HT1080 (cell line): Measurements from ENCODE around the gene SUCLA2. TPM values are rescaled to one million over a fixed set of nuclear protein-coding genes. Genes with fewer than 3 reads are reported as not detected.
"Not testable (repeated sequence)": the region's sequence is repeated elsewhere in the genome, so short reads cannot be mapped to it uniquely, and the experiment has no call there.

Source experiments
- DNase-seq: peaks from one replicate; pipeline ENCODE4 v3.0.0-alpha.2; 2015; ENCODE audit warnings: low read depth
- polyA plus RNA-seq, 2 experiments: library from polyadenylated mRNA; depleted of rRNA; stranded (reverse); fragments of >200 nt; gene quantifications; 2 replicates each; pipeline ENCODE4 v1.2.3, GENCODE V29; 2015
- total RNA-seq: library from RNA; depleted of rRNA; stranded (reverse); fragments of >200 nt; shearing (Covaris generic); gene quantifications from 2 replicates; pipeline ENCODE4 v1.2.3, GENCODE V29; 2014; rRNA removed

Gene SUCLA2
- 37.3 and 44.8 TPM in 2 replicates for total RNA-seq
- 43.5 and 47.2 TPM in 2 replicates for polyA plus RNA-seq (2015; cell fraction: cytosol; rRNA removed)
- polyA plus RNA-seq (2015; cell fraction: nucleus; rRNA removed), result 41.7 and 43.5 TPM in 2 replicates

DNA sequence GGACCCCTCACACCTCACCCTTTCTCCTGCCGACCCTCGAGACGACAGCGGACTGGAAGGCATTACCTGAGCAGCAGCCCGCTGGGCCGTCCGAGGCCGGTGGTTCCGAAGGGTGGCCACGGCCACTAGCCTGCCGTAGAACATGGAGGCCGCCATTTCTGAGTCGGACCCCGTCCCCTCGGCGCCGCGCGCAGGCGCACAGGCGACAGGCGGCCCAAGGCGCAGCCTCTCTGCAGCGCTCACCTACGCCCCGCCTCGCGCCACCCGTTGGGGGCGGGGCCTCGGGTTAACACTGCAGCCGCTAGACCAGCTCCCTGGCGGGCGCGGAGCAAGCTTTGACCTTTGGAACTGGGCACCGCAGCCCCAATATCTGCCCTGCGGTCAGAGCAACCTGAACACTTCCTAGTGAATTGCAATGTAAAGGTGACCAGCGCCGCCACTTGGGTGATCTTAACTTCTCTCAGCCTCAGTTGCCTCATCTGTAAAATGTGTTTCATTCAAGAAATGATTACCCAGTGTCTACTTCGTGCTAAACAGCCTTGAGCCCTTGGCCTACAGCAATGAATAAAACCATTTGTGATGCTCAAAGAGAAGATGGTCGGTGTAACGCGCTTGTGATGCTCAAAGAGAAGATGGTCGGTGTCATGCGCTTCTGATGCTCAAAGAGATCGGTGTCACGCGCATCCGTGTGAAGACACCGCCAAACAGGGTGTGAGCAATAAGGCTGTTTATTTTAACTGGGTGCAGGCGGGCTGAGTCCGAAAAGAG lies at the start of gene SUCLA2:
TSS of gene SUCLA2 (minus strand) at position 160 of the 768 bp plus-strand sequence. CDS start at position 156, 4 bp downstream.
- DNase-seq, result peak; percentile 85

DNA sequence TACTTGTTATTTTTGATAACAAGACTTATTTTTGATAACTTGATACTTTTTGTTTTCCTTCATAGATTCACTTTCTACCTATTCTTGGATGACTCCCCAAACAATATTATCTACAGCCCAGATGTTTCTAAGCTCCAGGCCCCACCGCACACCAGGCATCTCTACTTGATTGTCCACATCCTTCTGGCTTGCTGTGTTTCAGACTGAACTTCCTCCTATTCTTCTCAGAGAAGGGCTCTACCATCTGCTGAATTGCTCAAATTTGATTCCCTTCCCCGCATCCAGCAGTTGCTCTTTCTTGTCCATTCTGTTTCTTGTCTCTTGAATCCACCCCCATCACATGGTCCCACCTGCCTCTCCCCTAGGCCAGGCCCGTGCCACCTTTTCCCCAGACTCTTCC lies 49.5 kb upstream of the SUCLA2 start:
- DNase-seq, result no peak

DNA sequence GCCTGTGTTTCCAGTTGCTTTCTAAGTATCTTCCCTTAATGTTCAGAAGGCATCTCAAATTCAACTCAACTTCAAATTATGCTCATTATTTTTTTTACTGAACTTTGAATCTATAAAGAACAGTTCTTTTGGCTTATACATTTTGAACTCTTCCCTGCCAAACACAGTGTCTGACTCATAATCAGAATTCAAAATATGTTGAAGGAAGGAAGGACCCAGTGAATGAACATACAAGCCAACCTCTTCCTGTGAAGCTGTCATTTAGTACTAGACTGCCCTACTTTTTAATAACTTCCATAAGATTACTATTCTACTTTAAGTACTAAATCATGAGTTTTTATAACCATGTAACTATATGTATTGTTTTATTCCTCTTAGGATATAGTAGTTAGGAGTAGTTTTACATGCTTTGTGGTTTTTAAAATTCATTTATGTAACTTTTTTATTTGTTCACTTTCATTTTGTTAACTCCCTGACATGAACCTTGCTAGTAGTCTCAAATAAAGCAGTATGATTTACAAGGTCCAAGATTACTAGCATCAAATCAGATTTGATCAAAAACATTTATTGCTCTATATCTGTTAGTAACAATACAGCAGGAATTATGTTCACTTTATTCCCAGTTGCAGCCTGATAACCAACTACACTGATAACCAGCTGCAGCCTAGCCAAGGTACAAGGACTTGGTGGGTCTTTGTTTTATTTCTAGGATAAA lies 42.9 kb upstream of the SUCLA2 start:
- DNase-seq, result peak; percentile 46

DNA sequence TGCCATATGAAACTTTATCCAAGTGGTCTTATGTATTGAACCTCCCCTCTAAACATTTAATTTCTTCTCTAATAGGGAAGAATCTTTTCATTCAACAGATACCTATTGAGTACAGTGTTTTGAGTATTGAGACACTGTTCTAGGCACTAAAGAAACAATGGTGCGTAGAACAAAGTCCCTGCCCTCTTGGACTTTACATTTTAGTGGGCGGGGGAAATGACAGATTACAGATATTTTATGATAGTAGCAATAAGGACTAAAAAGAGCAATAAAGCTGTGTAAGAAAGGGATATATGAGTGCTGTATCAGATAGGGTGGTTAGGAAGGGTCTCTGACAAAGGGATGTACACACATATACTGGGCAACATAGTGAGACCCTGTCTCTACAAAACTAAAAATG lies 41.8 kb upstream of the SUCLA2 start:
- no peak for DNase-seq

DNA sequence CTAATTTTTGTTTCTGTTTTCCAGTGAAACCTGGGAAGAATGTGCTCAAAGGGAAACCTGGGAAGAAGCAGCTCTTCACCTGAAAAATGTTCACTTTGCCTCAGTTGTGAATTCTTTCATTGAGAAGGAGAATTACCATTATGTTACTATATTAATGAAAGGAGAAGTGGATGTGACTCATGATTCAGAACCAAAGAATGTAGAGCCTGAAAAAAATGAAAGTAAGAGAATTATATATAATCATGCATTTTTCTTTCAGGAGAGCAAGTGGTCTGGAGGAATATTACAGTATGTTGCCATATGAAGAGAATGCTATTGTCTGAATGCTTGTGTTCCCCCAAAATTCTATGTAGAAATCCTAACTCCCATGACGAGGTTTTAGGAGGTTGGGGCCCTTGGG lies 39.8 kb upstream of the SUCLA2 start:
- peak; percentile 10 for DNase-seq

DNA sequence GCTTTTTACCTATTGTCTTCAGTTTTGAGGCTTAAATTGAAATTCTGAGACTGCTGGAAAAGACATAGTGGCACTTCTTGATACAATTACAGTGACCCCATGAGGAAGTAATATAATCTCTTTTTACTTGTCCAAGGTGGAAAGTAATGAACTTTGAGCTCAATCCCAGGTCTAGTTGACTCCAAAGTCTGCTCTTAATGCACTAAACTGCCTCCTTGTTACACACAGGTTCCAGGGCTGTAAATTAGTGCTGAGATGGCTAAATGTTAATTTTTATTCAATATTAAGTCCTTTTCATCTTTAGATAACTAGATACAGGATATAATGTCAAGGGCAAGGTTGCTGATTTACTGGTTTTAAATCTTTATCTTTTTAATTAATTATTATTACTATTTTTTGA lies 39.0 kb upstream of the SUCLA2 start:
- no peak for DNase-seq

DNA sequence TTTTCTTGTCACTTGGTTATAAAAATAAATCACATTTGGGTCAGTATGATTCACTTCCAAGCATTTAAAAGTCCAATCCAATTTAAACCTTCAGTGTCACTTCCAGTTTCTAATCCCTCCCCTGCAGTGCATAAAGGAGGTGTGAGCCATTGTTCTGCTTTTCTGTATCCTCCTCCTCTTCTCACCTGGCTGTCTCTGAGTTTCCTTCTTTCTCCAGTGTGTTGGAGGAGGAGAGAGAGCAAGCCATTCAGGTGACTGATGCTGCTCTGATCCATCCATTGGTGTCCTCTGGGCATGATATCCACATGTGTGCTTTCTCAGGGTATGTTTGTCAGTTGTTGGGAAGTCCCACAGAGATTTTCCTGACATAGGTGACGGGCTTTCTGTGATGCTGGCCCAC lies 37.7 kb upstream of the SUCLA2 start:
- peak; percentile 4 for DNase-seq

DNA sequence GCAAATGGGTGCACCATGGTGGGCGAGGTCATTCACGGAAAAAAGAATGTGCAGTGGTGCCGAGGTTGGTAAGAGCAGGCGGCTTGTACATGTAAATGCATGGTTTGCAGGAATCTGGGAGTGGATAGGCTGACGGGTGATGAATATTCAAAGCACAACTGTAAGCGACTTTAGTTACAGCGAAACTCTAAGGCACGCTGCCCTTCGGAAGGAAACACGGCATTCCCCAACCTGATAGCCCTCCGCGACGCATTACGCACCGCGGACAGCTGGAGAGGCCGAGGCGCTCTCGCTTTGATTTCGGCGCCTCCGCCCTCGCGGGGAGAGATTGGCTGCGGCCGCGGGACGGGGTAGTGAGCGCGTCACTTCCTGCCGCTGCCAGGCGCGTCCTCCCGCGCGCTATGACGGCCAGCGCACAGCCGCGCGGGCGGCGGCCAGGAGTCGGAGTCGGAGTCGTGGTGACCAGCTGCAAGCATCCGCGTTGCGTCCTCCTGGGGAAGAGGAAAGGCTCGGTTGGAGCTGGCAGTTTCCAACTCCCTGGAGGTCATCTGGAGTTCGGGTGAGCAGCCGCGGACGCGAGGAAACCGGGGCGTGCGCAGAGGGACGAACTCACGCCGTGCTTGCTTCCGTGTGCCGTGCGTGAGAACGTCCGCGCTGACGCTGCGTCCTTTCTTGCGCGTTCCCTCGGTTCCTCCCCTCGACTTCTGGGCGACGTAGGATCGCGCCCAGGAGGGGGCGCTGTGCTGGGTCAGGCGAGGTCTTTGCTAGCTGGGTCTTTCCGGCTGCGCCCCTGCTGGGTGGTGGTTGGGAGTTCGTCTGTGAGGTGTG lies 36.5 kb upstream of the SUCLA2 start, which contains the start of gene NUDT15:
TSS of gene NUDT15 (plus strand) at position 381 of the 828 bp plus-strand sequence. CDS start at position 402, 21 bp downstream.
- DNase-seq, result peak; percentile 96

DNA sequence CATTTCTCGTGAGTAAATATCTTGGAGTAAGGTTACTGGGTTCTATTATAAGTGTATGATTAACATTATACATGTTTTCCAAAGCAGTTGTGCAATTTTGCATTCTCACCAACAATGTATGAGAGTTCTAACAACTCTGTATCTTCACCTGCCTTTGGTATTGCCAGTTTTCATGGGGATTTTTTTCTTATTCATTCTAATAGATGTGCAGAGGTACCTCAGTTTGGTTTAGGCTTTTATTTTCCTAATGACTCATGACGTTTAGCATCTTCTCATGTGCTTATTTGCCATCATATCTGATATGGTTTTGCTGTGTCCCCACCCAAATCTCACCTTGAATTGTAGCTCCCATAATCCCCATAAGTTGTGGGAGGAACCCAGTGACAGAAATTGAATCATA lies 28.8 kb upstream of the SUCLA2 start:
- DNase-seq, result no peak

DNA sequence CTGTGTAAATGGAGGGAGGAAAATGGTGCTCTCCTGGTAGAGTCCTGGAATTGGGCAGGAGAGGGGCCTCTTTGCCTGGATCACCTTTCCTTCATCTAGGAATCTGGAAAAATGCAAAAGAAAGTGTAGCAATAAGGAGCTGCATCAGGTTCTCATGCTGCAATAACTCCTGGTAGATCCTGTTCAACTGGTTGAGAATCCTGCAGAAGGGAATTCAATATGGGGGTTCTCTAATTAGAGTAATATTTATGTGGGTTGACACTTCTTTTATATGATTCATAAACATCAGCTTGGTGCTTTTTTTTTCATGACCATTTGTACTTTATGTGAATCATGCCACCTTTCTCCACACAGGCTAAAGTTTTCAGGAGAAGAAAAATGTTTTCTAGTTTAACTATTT lies 27.0 kb upstream of the SUCLA2 start:
- DNase-seq, result no peak

DNA sequence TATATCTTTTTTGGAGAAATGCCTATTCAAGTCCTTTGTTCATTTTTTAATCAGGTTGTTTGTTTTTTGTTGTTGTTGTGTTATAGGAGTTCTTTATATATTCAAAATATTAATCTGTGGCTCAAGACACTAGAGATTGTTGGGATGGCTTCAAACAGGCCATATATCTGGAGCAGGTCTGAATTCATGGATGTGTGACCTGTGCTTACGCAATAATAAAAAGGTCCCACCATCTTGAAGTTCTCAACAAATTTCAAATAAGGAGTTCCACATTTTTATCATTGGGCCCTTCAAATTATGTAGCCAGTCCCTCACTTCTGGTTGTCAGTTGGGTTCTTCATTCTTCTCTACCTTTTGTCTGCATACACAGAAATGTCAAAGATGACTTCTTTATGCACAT lies 18.7 kb upstream of the SUCLA2 start:
- DNase-seq, result no peak

DNA sequence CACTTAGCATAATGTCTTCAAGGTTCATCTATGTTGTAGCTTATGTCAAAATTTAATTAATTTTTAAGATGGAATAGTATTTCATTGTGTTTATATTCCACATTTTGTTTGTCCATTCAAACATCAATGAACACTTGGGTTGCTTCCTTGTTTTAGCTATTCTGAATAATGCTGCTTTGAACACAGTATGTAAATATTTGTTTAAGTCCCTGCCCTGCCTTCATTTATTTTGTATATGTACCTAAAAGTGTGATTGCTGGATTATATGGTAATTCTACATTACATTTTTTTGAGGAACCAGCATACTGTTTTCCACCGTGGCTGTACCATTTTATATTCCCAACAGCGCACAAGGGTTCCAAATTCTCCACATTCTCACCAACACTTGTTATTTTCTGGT lies 17.6 kb upstream of the SUCLA2 start:
- no peak for DNase-seq

DNA sequence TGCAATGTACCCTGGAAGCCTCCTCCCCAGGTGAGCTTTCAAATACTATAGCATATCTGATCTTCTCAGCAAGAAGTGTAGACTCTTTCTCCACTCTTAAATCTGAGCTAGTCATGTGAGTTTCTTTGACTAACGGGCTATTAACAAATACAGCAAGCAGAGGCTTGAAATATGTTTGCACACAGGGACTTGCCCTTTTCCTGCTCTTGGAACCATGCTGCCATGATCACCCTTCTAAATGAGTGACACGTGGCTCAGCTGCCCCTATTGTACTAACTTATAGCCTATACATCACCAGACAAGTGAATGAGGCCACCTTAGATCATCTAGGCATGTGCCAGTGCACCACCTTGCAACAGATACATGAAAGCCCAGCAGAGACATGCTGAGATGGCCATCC lies 13.3 kb upstream of the SUCLA2 start:
- no peak for DNase-seq

DNA sequence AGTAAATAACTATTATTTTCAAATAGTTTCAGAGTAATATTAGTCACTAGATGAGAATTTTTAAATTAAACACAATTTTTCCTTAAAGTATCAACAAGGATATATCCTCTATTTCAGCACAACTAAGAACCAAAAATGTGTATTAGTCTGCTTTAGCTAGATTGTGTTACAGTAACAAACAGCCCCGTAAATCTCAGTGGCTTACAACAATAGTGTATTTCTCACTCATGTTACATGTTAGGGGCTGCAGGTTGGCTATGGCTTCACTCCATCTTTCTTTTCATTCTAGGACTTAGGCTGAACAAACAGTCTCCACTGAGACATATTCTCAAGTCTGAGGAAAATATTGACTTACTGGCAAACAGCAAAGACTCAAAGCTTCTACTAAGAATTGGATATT lies 11.6 kb upstream of the SUCLA2 start:
- DNase-seq, result no peak

DNA sequence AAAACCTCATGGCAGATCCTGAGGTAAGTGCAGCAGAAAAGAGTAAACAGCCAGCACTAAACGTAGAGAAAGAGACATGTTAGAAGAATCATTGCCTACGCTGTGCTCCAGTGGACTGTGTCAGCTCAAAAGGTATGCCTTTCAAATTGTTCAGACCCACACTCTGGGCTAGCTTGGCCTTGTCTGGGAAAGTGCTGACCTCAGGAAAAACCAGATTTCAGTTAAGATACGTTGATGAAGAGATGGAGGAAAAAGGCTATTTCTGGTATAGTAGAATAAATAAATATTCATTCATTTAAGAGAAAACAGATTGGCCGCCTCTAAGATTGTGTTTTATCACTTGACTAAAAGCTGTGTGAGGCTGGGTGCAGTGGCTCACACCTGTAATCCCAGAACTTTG lies 9.6 kb upstream of the SUCLA2 start:
- DNase-seq, result no peak

DNA sequence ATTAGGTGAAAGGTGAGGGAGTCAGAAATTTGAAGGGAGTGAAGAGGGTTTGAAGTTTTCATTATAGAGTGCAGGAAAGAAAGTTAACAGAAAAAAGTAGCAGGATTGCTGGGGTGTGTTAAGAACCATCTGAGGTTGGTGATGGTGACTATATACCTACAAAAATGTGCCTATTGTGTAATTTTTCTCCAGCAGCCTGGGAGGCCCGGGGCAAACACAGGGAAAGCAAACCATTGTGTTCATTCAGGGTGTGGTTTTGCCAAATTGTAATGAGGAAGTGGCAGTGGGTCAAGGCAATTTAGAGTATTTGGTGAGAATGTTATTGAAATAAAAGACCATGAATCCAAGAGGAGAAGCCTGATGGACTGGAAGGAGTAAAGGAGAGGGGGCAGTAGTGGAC lies 8.2 kb upstream of the SUCLA2 start:
- peak; percentile 82 for DNase-seq

DNA sequence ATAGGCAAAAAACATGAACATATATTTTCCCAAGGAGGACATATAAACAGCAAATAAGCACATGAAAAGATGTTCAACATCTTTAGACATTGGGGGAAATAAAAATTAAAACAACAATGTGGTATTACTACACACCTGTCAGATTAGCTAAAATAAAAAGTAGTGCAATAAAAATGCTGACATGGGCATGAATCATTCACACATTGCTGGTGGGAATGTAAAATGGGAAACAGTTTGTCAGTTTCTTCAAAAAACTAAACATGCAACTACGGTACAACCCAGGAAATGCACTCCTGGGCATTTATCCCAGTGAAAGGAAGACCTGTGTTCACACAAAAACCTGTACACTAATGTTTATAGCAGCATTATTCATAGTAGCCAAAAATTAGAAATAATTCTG lies 5.3 kb upstream of the SUCLA2 start:
- DNase-seq, result peak; percentile 21

DNA sequence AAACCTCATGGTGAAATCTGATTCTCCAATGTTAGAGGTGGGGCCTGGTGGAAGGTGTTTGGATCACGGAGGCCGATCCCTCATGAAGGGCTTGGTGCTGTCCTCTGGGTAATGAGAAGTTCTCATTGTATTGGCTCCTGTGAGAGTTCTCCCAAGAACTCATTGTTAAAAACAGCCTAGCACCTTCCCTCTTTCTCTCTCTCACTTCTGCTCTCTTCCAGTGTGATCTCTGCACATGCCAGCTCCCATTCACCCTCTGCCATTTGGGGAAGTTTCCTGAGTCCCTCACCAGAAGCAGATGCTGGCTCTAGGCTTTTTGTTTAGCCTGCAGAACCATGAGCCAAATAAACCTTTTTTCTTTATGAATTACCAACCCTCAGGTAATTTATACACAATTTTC lies 3.1 kb upstream of the SUCLA2 start:
- DNase-seq, result no peak

DNA sequence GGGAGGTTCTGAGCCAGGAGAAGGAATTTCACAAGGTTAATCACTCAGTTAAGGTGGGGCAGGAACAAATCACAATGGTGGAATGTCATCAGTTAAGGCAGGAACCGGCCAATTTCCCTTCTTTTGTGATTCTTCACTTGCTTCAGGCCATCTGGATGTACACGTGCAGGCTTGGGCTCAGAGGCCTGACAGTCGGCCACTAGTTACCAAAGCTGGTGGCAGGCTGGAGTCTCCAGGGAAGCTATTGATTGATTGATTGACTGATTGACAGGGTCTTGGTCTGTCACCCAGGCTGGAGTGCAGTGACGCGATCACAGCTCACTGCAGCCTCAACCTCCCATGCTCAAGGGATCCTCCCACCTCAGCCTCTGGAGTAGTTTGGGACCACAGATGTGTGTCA lies 926 bp upstream of the SUCLA2 start:
- DNase-seq, result not testable (repeated sequence)

DNA sequence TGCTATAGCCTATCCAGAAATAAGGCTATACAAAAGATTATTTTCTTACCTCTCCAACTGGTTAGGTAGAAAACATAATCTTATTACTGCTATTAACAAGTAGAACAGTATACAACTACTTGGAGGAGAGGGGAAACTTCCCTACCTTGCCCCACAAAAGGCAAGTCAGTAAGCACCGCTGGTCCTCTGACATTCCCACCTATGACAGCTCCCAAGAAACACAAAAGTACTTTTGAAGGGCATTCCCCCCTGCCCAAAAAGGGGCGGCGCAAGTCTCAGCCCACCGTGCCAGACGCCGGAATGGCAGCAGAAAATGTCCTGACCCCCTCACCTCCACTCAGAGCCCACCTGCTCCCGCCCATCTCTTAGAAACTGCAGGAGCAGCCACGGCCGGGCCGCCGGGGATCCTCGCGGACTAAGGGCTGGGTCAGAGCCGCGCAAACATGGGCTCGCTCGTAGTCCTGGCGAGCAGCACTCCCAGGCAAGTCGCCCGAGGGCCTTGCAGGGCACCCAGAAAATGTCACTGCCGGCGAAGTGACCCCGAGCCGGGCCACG lies 437 bp downstream of the SUCLA2 start:
- DNase-seq, result no peak

DNA sequence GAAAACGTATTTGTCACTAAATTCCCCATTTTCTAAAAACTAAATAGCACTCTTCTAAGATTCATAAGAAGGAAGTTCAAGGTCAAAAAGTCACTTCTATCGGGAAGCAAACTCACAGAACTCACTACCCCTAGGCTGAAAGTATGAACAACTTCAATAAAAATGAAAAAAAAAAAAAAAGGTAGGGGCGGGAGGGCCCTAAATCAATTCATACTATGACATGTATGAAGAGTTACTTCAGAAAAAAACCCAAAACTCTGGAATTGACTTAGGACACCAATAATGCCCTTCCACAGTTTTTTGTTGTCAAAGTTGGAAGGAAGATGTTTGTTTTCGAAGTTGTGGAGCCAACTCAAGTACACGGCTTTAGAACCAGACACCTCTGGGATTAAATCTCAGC lies 1.1 kb downstream of the SUCLA2 start:
- DNase-seq, result no peak
